HG03521 (cell line): Measurements from ENCODE around the gene CPAMD8.
A peak's percentile ranks its signal among the peaks of the same experiment; 100 is the strongest.

Experiments used
- ATAC-seq: cut with Tn5 transposase; IDR thresholded peaks from one replicate; pipeline ENCODE4 v1.9.1; 2021; ENCODE audit warnings: mild to moderate bottlenecking, moderate library complexity; ENCODE audit not compliant: unreplicated experiment

Gene CPAMD8

GRCh38 chr19:17026706-17027534 lies at the start of gene CPAMD8:
TSS of gene CPAMD8 (minus strand) at chr19:17026810. CDS start at chr19:17026642, 168 bp downstream.
- ATAC-seq, result no peak

- ATAC-seq, result no peak
Measured at GRCh38 chr19:17075864-17076542, 49.4 kb upstream of the CPAMD8 start.

DNA sequence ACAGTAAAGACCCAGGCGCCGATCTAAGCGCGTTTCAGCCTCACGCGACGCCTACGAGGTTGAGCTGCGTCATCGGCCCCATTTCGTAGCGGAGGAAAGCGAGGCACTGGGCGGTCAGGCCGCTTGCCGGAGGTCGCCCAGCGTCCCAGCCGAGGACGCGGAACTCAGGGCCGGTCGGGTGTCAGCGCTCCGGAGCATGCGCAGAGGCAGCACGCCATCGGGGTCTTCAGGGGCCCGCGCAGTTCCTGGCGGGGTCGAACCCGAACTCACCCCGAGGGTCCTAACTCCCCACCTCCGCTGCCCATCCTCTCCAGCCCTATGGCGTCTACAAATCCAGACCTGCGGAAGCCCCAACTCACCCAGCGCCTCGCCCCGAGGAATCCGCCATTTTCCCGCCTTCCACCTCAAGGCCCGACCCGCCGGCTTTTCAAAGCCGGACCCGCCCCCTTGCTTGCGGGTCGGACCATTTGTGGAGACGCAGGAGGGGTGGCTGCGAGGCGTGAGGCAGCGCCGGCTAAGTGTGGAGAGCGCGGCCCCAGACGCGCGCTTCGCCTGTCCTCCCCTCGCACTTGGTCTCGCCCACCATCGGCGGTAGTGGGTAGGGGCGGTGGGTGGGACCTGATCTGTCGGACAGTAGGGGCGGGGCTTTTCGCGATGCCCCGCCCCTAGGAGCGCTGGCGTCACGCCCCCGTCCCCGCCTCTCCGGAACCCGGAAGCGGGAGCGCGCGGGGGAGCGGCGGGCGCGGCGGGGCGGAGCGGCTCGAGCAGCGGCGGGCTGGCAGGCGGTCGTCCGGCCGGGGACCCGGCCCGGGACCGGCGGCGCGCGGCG lies 48.6 kb upstream of the CPAMD8 start, which contains the start of the genes HAUS8 and MYO9B:
TSS of gene HAUS8 (minus strand) at position 418 of the 829 bp plus-strand sequence. CDS start at position 388, 30 bp downstream.
TSS of gene MYO9B (plus strand) at position 743 of the 829 bp plus-strand sequence. CDS start 25,941 bp downstream, outside the sequence.
- peak; percentile 80 for ATAC-seq

DNA sequence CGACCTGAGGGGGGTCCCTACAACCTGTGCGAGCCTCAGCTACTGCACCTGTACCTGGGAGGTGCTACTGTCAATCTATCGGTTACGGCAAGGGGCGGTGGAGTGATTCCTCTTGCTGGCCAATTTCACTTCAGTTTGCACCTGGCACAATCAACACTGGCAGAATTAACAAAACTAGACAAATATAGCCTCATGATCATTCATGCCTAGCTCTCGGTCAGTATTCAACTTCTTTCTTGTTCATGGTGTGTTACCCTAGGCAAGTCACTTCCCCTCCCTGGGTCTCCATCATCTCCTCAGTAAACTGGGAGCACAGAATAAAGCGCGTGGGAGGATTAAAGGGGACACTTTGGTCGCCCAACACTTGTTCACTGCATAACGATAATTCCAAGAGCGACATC lies 48.0 kb upstream of the CPAMD8 start:
- ATAC-seq, result no peak

DNA sequence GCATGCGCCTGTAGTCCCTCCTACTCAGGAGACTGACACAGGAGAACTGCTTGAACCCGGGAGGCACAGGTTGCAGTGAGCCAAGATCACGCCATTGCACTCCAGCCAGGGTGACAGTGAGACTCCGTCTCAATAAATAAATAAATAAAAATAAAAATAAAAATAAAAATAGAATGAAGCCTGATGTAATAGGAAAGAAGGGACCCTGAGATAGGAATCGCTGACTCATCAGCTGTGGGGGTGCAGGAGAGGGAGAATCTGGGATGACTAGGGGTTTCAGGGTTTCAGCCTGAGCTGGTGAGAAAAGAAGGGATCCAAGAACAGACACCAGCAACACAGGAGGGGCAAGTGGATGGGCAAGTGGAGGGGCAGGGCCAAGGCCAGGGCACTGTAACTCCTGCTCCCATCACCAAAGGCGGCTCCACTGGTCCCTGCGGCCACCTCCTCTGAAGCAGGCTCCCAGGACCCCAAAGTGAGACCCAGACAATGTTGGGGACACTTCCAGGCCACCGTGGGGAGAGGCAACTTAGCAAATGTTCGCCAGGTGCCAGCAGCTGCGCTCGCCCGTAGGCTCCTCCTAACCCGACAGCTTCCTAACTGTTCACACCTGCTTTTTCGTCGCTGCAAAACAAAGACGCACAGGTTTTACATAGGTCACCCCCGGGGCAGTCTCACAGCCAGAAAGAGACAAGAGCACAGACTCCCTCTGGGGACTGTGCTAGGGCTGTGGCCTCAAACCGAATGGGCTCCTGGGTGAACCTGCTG lies 47.4 kb upstream of the CPAMD8 start:
- ATAC-seq, result no peak

DNA sequence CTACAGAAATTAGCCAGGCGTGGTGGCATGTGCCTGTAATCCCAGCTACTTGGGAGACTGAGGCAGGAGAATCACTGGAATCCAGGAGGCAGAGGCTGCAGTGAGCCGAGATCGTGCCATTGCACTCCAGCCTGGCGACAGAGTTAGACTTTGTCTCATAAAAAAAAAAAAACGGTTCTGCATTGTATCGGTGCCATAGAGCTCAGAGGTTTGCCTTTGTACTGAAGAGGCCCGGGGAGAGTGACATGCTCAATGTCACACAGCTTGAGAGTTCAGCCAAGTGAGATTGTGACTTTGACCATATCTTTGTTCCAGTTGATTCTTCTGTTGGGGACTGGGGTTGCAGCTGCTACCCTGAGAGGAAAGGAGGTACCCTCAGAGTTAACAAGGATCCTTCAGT lies 44.3 kb upstream of the CPAMD8 start:
- ATAC-seq, result no peak

- ATAC-seq, result no peak
Measured at GRCh38 chr19:17070421-17070820, 43.8 kb upstream of the CPAMD8 start.

DNA sequence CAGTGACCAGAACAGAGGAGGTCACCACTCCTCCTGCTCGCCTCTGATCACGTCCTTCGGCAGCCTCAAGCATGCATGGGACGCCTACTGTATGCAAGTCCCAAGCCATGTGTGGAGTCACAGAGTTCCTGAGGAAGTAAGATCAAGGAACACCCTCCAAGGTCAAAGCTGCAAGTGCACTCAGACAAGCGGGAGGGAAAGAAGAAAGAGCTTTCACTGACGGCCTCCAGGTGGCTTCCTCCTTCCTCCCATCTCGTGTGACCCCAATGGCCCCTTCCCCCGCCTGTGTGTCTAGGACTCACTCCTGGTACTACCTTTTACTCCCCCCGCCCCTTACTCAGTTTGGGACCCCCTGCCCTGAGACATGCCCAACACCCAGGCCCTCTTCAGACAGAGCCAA lies 42.6 kb upstream of the CPAMD8 start:
- ATAC-seq, result no peak

DNA sequence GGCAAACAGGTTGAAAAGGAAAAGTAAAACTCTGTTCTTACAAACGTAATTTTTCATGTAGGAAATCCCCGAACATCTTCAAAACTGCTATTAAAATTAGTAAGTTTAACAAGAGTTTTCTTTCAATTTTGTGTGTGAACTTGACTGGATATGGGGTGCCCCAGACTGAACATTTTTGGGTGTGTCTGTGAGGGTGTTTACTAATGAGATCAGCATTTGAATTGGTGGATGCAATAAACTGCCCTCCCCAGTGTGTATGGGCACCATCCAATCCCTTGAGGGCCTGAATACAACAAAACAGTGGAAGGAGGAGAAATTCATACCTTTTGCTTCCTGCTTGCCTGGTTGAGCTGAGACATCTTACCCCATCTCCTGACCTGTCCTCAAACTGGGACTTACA lies 36.8 kb upstream of the CPAMD8 start:
- no peak for ATAC-seq

DNA sequence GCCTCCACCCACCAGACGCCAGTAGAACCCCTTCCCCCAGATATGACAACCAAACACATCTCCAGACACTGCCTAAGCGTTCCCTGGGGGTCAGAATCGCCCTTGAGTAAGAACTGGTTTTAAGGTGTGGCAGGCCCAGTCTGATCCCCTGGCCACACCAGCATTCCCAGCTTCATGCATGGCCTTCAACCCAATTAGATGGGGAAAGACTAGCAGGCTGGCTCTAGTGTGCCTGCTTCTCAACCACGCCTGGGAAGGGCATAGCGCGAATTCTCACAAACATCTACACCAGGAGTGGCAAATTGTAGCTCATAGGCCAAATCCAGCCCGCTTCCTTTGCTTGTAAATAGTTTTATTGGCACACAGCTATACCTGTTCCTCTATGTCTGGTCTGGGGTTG lies 35.1 kb upstream of the CPAMD8 start:
- ATAC-seq, result no peak

GRCh38 chr19:17061205-17061604 lies 34.6 kb upstream of the CPAMD8 start:
- ATAC-seq, result no peak

DNA sequence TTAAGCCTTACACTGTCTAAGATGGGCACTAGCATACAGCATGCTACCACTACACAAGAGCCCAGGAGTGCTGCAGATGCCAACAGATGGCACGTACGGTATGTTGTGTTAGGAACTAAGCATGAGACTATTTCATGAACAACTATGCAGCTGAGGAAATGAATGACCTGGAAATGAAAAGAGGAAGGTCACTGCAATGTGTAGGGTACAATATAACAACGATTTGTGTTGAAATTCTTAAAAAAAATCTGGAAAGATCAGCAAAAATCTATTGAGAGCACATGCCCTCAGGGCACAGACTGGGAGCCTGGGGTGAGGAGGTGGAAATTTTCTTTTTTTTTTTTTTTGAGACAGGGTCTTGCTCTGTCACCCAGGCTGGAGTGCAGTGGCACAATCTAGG lies 34.2 kb upstream of the CPAMD8 start:
- ATAC-seq, result no peak

GRCh38 chr19:17058236-17058635 lies 31.6 kb upstream of the CPAMD8 start:
- ATAC-seq, result no peak

DNA sequence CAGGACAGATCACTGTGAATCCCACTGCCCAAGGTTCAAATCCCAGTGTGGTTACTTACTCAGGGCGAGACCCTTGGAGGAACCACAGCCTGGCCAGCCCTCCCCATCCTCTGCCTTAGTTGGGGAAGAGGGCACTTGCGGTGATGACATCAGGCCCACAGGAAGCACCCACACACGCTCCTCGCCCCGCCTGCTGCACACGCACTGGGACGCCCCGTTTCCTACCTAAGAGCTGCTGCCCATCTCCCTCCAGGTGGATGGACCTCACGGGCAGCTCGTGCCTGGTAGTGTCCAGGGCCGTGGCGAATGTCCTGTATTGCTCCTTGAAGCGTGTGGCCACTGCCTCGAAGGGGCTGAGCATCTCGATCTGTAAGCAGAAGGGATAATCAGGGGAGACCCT lies 29.0 kb upstream of the CPAMD8 start:
- no peak for ATAC-seq

DNA sequence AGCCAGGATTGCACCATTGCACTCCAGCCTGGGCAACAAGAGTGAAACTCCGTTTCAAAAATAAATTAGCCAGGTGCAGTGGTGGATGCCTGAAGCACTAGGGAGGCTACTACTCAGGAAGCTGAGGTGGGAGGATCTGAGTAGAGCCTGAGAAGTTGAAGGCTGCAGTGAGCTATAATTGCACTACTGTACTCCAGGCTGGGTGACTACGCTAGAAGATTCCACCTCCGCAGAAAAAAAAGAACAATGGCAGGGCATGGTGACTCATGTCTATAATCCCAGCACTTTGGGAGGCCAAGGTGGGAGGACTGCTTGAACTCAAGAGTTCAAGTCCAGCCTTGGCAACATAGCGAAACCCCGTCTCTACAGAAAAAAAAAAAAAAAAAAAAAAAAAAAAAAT lies 28.1 kb upstream of the CPAMD8 start:
- no peak for ATAC-seq

- ATAC-seq, result no peak
Measured at GRCh38 chr19:17052439-17052838, 25.8 kb upstream of the CPAMD8 start.

GRCh38 chr19:17049711-17050280 lies 23.2 kb upstream of the CPAMD8 start:
- no peak for ATAC-seq

- no peak for ATAC-seq
Measured at GRCh38 chr19:17048885-17049453, 22.4 kb upstream of the CPAMD8 start.

- ATAC-seq, result no peak
Measured at GRCh38 chr19:17045907-17046502, 19.4 kb upstream of the CPAMD8 start.
